Bronchial epithelial cell (primary cell): ENCODE measurements around the gene MLEC. TPM values are rescaled to one million over a fixed set of nuclear protein-coding genes. Genes with fewer than 3 reads are reported as not detected.

Source experiments
- DNase-seq: peaks from one replicate; pipeline ENCODE4 v3.0.0-alpha.2; 2010; ENCODE audit warnings: low read depth
- FAIRE-seq: peaks from 2 replicates; lab custom pipeline; 2011; peaks lifted over from hg19 to GRCh38; lab: Jason Lieb, UNC
- H3K27me3 ChIP-seq: 2 replicates; pipeline ENCODE4 v1.5.1; 2011; ENCODE audit warnings: low read length; ENCODE audit not compliant: control insufficient read depth, insufficient read depth
- H3K36me3 ChIP-seq: 2 replicates; pipeline ENCODE4 v1.5.1; 2011; ENCODE audit warnings: low read length; ENCODE audit not compliant: control insufficient read depth, insufficient read depth
- H3K4me3 ChIP-seq: 2 replicates; pipeline ENCODE4 v1.5.1; 2011; ENCODE audit warnings: mild to moderate bottlenecking, low read depth, low read length, control low read depth
- CTCF ChIP-seq: IDR thresholded peaks from 2 replicates; pipeline ENCODE4 v1.5.1; 2011; ENCODE audit warnings: mild to moderate bottlenecking, moderate library complexity, low read length, control low read depth, inconsistent platforms; ENCODE audit not compliant: insufficient read depth, severe bottlenecking
- total RNA-seq: library from RNA; depleted of rRNA; stranded (reverse); fragments of >200 nt; gene quantifications from 2 replicates; pipeline ENCODE4 v1.2.1, GENCODE V29; 2014

MLEC gene
- total RNA-seq, 1 donor from 2014 or later = 61.9 TPM

DNA sequence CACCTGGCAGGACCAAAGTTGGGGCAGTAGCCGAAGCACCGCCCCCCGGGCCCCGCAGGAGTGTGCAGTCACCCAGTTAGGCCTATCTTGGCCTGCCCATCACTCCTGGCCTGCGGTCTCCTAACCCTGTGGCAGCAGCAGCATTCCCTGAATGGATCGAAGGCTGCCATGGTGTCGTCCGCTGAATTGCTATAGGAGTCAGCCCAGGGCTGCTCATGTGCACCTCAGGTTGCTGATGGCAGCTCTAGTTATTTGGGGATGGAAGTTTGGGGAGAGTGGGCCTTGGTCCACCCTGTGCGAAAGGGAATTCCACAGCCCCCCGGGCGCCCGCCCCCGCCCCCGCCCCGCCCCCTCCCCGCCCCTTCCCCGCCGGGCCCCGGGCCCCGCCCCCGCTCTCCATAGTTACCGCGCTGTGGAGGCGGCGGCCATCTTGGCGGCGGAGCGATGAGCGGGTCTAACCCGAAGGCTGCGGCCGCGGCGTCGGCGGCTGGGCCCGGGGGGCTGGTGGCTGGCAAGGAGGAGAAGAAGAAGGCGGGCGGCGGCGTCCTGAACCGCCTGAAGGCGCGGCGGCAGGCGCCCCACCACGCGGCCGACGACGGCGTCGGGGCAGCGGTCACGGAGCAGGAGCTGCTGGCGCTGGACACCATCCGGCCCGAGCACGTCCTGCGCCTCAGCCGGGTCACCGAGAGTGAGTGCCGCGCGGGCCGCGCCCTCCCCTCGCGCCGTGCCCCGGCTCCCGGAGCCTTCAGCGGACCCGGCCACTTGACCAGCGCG, 23.3 kb downstream of the MLEC start, which contains the start of gene UNC119B:
Gene UNC119B (plus strand): TSS at position 428 of the 774 bp plus-strand sequence. CDS start 17 bp downstream, at position 445.
- Histone ChIP-seq H3K4me3 (peak within 1 kb of the TSS; percentile 76), H3K27me3 (no peaks in the 10 kb centered on the region), H3K36me3 (peaks cover 3% of the 10 kb centered on the region)
- DNase-seq (peak; percentile 25), FAIRE-seq (no peak)
- TF ChIP-seq CTCF = no peak

DNA sequence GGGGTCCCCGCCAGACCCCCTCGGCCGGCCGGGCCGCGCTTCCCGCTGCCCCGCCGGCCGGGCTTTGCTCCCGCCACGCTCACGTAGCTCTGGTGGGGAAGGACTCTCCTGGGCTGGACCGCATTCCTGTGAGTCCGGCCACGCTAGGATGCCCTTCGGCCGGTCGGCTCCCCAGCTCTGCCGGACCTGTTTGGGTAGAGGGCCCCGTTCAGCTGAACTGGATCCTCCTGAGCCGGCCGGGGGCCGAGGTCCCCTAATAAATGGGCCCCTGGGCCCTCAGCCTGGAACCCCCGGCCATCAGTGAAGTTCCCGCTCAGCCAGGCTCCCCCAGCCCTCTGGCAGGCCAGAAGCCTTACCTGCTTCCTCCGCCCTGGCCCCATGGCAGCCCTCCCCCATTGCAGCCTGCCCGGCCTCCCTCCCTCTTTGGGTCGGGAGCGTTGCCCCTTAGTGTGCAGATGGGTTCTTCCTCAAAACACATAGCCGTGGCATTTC, 23.9 kb downstream of the MLEC start:
- FAIRE-seq (no peak), DNase-seq (no peak)
- Histone ChIP-seq H3K4me3 (peak overlapping the region; percentile 76), H3K27me3 (no peaks in the 10 kb centered on the region), H3K36me3 (peaks cover 5% of the 10 kb centered on the region)
- no peak for TF ChIP-seq CTCF

GRCh38 chr12:120711411-120711810, 24.5 kb downstream of the MLEC start:
- no peak for TF ChIP-seq CTCF
- Histone ChIP-seq H3K36me3 (peaks cover 9% of the 10 kb centered on the region), H3K27me3 (no peaks in the 10 kb centered on the region), H3K4me3 (peak overlapping the region; percentile 76)
- DNase-seq = no peak
- no peak for FAIRE-seq

DNA sequence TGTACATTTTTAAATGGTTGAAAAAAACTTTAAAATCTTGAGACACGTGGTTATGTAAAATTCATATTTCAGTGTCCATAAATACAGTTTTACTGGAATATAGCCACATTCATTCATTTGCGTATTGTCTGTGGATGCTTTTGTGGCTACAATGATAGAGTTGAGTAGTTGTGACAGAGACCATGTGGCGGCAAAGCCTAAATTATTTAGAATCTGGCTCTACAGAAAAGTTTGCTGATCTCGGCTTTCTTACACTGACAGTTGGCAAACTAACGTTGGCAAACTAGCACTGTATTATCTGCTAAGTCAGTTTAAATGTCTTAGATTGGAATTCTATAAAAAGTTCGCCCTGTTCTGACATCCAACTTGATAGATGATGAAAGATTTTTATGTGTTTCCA, 25.7 kb downstream of the MLEC start:
- TF ChIP-seq CTCF = no peak
- no peak for DNase-seq
- Histone ChIP-seq H3K36me3 (peaks cover 15% of the 10 kb centered on the region), H3K27me3 (no peaks in the 10 kb centered on the region), H3K4me3 (no peak overlapping the region)
- no peak for FAIRE-seq

DNA sequence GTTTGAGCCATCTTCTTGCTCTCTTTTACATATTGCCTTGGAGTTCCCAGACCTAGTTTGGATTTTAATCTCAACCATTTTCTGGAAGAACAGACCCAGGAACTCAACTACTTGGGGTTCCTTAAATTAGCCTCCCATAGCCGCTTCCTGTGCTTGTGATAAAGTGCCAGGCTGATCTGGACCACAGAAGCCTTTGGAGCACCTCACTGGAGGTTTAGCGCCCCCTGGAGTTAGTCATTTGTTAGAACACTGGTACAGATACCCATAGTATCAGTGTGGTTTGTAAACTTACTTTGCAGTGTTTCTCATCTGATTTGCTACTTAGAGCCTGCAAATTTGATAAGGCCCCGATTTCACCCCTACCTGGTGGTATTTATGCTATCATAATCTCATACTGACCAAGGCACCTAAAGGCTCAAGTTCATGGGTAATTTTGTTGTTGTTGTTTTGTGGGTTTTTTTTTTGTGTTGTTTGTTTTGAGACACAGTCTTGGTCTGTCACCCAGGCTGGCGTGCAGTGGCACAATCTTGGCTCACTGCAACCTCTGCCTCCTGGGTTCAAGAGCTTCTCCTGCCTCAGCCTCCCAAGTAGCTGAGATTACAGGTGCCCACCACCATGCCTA, 27.0 kb downstream of the MLEC start:
- peaks cover 19% of the 10 kb centered on the region for H3K36me3 ChIP-seq
- FAIRE-seq (no peak), DNase-seq (peak; percentile 67)
- H3K27me3 ChIP-seq = no peaks in the 10 kb centered on the region
- no peak overlapping the region for H3K4me3 ChIP-seq
- peak; percentile 87 for TF ChIP-seq CTCF
